Fibroblast of mammary gland (primary cell): ENCODE measurements around the gene CEACAM18.
A peak's percentile ranks its signal among the peaks of the same experiment; 100 is the strongest.

Source experiments
- DNase-seq: peaks from one replicate; pipeline ENCODE4 v3.0.0-alpha.2; 2010; ENCODE audit warnings: low read depth
- H3K4me3 ChIP-seq: 2 replicates; pipeline ENCODE4 v1.5.1; 2011; ENCODE audit warnings: low read depth, mild to moderate bottlenecking, low read length, moderate library complexity; ENCODE audit not compliant: control insufficient read depth
- CTCF ChIP-seq: conservative IDR thresholded peaks from 2 replicates; pipeline ENCODE4 v1.5.1; 2011; ENCODE audit warnings: low read depth, low read length, inconsistent platforms; ENCODE audit not compliant: control insufficient read depth, insufficient read depth

CEACAM18 gene

GRCh38 chr19:51469629-51470028 is 8.7 kb upstream of the CEACAM18 start:
- TF ChIP-seq CTCF: no peak

GRCh38 chr19:51470966-51471365 is 7.4 kb upstream of the CEACAM18 start:
- TF ChIP-seq CTCF: no peak
- DNase-seq: no peak

More at GRCh38 chr19:51469629-51470028, 8.7 kb upstream of the CEACAM18 start:
- H3K4me3 ChIP-seq: no peak overlapping the region
- no peak for DNase-seq

GRCh38 chr19:51471527-51471926 is 6.8 kb upstream of the CEACAM18 start:
- H3K4me3 ChIP-seq: no peak overlapping the region
- TF ChIP-seq CTCF: no peak
- DNase-seq: no peak

More at GRCh38 chr19:51470966-51471365, 7.4 kb upstream of the CEACAM18 start:
- no peak overlapping the region for H3K4me3 ChIP-seq

GRCh38 chr19:51472607-51473006 is 5.7 kb upstream of the CEACAM18 start:
- no peak for DNase-seq
- TF ChIP-seq CTCF: no peak
- no peak overlapping the region for H3K4me3 ChIP-seq

- peak; percentile 67 for DNase-seq
- no peak overlapping the region for H3K4me3 ChIP-seq
- peak; percentile 86 for TF ChIP-seq CTCF
Measured at GRCh38 chr19:51473009-51473707, 5.2 kb upstream of the CEACAM18 start.

GRCh38 chr19:51476164-51476563 is 2.2 kb upstream of the CEACAM18 start:
- TF ChIP-seq CTCF: no peak
- no peak overlapping the region for H3K4me3 ChIP-seq
- DNase-seq: no peak
